GM19043 (cell line): ENCODE measurements around the gene IKZF5.

ENCODE experiments used
- ATAC-seq: cut with Tn5 transposase; IDR thresholded peaks from one replicate; pipeline ENCODE4 v1.9.1; 2021; ENCODE audit warnings: low read depth; ENCODE audit not compliant: unreplicated experiment

IKZF5 gene

DNA sequence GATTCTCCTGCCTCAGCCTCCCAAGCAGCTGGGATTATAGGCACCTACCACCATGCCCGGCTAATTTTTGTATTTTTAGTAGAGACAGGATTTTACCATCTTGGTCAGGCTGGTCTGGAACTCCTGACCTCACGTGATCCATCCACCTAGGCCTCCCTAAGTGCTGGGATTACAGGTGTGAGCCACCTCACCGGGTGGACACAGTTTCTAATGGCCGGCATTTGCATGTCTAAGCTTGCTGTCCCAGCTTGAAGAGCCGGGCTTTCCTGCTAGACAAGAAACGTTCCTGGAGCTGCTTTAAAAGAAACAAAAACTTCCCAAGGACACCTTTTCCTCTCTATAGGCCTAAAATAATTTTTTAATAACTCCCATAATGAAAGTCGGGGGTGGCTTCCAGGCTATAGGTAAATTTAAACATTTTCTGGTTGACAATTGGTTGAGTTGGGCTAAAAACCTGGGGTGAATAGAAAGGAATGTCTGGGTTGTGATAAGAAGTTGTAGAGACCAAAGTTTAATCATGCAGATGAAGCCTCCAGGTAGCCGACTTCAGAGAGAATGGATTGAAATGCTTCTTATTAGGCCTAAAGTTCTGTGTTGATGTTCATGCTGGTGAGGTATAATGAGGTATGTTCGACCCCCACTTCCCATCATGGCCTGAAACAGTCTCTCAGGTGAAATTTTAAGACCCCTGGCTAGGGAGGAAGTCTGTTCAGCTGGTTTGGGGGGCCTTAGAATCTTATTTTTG lies 9.0 kb upstream of the IKZF5 start:
- no peak for ATAC-seq

DNA sequence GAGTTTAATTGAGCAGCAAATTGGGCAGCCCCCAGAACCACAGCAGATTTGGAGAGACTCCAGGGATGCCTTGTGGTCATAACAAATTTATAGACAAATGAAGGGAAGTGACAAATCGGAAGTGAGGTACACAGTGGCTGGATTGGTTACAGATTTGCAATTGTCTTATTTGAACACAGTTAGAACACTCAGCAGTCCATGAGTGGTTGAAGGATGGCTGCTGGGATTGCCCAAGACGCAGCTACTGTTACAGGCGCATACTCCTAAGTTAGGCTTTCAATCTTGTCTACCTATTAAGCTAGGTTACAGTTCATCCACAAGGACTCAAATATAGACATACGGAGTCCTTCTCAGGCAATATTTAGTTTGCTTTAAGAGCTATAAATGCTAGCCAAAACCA lies 7.6 kb upstream of the IKZF5 start:
- no peak for ATAC-seq

- no peak for ATAC-seq
These were observed 6.2 kb upstream of the IKZF5 start for GRCh38 chr10:123014772-123015171.

DNA sequence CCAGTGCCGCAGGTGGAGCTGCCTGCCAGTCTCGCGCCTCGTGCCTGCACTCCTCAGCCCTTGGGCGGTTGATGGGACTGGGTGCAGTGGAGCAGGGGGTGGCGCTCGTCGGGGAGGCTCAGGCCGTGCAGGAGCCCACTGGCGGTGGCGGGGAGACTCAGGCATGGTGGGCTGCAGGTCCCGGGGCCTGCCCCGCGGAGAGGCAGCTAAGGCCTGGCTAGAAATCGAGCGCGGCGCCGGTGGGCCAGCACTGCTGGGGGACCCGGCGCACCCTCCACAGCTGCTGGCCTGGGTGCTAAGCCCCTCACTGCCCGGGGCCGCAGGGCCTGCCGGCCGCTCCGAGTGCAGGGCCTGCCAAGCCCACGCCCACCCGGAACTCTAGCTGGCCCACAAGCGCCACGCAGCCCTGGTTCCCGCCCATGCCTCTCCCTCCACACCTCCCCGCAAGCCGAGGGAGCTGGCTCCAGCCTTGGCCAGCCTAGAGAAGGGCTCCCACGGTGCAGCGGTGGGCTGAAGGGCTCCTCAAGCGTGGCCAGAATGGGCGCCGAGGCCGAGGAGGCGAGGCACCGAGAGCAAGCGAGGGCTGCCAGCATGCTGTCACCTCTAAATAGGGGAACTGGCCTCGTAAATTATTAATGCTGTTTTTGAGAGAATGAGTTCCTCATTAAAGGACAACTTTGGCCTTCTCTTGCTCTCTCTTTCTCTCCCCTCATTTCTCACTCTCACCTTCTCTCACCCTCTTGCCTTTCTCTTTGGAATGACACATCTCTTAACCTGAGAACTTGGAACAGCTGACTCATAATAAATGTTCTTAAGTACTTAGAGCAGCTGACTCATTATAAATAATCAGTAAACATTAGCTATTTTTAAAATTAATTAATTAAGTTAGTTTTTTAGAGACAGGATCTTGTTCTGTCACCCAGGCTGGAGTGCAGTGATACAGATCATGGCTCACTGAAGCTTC lies 5.1 kb upstream of the IKZF5 start:
- ATAC-seq: no peak

- no peak for ATAC-seq
These were observed 3.4 kb upstream of the IKZF5 start for GRCh38 chr10:123011987-123012386.

GRCh38 chr10:123009105-123009820 lies 668 bp upstream of the IKZF5 start:
- ATAC-seq: no peak

GRCh38 chr10:123007558-123008354 lies 839 bp downstream of the IKZF5 start:
- ATAC-seq: peak; percentile 34

GRCh38 chr10:123004298-123004697 lies 4.3 kb downstream of the IKZF5 start:
- ATAC-seq: no peak

DNA sequence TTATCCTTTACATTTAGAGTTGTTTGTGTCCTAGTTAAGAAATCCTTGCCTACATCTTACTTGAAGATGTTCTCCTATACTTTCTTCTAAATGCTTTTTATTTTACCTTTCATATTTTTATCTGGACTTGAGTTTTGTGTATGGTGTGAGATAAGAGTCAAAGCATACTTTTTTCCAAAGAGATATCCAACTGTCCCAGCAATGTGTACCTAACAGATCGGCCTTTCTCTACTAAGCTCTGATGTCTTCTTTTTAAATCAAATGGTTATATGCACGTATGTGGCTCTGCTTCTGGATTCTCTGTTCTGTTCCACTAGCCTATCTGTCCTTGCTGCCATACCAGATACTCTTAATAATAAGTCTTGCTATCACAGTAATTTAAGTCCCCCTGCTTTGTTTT lies 7.2 kb downstream of the IKZF5 start:
- no peak for ATAC-seq

- ATAC-seq: no peak
These were observed 8.4 kb downstream of the IKZF5 start for GRCh38 chr10:123000155-123000554.

DNA sequence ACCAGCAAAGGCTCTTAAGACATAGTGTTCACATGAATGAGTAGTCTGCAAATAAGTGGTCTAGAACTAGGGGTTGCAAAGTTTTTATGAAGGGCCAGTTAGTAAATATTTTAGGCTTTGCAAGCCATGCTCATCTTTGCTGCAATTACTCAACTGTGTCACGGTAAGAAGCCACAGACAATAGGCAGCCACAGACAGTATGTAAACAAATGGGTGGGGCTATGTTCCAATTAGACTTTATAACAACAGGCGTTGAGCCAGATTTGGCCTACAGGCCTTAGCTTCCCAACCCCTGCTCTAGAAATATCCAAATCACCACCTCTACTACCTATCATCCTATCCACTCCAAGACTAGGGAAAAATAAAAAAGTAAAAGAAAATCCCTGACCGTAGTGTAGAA lies 9.2 kb downstream of the IKZF5 start:
- no peak for ATAC-seq

DNA sequence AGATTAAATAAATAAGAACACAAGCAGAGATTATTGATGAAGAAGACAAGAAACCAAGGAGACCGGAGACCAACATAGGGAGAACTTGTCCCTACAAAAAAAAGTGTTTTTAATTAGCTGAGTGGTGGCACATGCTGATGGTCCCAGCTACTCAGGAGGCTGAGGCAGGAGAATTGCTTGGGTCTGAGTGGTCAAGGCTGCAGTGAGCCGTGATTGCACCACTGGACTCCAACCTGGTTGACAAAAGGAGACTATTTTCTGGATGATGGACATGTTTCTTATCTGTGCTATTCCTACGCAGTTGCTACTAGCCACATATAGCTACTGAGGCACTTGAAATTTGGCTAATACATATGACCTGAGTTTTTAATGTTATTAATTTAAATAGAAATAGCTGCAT lies 9.7 kb downstream of the IKZF5 start:
- ATAC-seq: no peak

GRCh38 chr10:122998360-122998917 lies 10.2 kb downstream of the IKZF5 start:
- no peak for ATAC-seq

DNA sequence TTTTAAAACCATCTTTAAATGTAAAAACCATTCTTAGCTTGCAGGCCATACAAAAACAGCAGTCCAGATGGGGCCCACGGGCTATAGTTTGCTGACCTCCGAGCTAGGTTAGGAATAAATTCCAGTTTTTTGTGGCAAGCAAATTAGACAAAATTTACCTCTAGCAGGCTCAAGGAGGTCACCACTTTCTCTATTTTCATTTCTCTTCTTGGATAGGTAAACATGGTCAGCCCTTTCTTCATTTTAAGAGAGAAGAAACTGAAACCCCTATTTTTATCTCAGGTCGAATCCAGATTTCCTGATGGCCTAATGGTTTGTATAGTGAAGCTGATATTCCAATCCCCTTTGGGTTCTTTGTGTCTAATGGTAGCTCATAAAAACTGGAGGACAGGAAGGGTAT lies 10.7 kb downstream of the IKZF5 start:
- no peak for ATAC-seq

DNA sequence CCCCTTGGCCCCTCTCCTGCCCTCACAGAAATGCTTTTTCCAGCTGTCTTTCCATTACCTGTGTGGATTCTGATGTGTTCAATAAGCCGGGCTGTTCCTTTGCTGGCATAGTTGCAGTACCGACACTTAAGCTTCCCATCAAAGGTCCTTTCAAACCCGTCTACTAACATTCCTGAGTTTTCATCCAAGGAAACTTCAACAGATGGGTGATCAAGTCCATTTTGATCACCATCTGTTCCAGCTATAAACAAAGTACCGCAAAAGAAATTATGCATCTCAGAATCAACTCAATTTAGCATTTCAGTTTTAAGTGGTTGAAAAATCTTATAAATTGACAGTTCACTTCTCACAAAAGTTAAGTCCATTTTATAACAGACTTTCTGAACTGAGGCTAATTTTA lies 12.7 kb downstream of the IKZF5 start:
- no peak for ATAC-seq

GRCh38 chr10:122993797-122994336 lies 14.7 kb downstream of the IKZF5 start:
- ATAC-seq: no peak

GRCh38 chr10:122992031-122992585 lies 16.5 kb downstream of the IKZF5 start:
- no peak for ATAC-seq

- no peak for ATAC-seq
These were observed 18.3 kb downstream of the IKZF5 start for GRCh38 chr10:122990278-122990677.

DNA sequence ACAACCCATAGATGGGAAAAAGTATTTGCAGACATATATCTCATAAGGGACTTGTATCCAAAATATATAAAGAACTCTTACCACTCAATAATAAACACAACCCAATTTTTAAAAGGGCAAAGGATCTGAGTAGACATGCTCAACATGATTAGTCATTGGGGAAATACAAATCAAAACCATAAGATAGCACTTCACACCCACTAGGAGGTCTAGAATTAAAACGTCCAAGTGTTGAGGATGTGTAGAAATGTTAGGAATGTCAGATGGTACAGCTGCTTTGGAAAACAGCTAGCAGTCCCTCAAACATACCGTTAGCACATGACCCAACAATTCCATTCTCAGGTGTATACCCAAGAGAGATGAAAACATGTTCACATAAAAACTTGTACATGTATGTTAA lies 20.1 kb downstream of the IKZF5 start:
- ATAC-seq: no peak
